Measurements from ENCODE around the gene ZNF628.

The ZNF628 gene

GRCh38 chr19:55466241-55466614, 10.2 kb upstream of the ZNF628 start:
- no peak for TF ChIP-seq CTCF (IDR thresholded peaks at IDR 0.05)
- TF ChIP-seq ZFX (IDR thresholded peaks at IDR 0.05; ENCODE audit: borderline replicate concordance): no peak
- H3K27ac ChIP-seq: peak overlapping the region; percentile 5; the same call in 1 of the 2 replicates

- no peak overlapping the region for H3K27ac ChIP-seq
- TF ChIP-seq ZFX (IDR thresholded peaks at IDR 0.05; ENCODE audit: borderline replicate concordance) (no peak), CTCF (IDR thresholded peaks at IDR 0.05) (peak; percentile 99)
Measured at GRCh38 chr19:55467236-55468053, 9.0 kb upstream of the ZNF628 start.

GRCh38 chr19:55468054-55468393, 8.4 kb upstream of the ZNF628 start:
- TF ChIP-seq CTCF (IDR thresholded peaks at IDR 0.05) (peak; percentile 82), ZFX (IDR thresholded peaks at IDR 0.05; ENCODE audit: borderline replicate concordance) (no peak)
- no peak overlapping the region for H3K27ac ChIP-seq

- TF ChIP-seq CTCF (IDR thresholded peaks at IDR 0.05): no peak
- H3K27ac ChIP-seq: peak overlapping the region; percentile 36
Measured at GRCh38 chr19:55471266-55471665, 5.2 kb upstream of the ZNF628 start.

GRCh38 chr19:55472463-55472862, 4.0 kb upstream of the ZNF628 start:
- no peak for TF ChIP-seq ZFX (IDR thresholded peaks at IDR 0.05; ENCODE audit: borderline replicate concordance)
- TF ChIP-seq CTCF (IDR thresholded peaks at IDR 0.05): no peak
- peak overlapping the region; percentile 87 for H3K27ac ChIP-seq

- TF ChIP-seq CTCF (IDR thresholded peaks at IDR 0.05): no peak
- TF ChIP-seq ZFX (IDR thresholded peaks at IDR 0.05; ENCODE audit: borderline replicate concordance): no peak
- H3K27ac ChIP-seq: peak overlapping the region; percentile 87
Measured at GRCh38 chr19:55473225-55474012, 3.0 kb upstream of the ZNF628 start.

Measured in 22Rv1 (cell line).